BLaER1 (cell line): Measurements from ENCODE around the gene PERP.

Experiments
- H3K27ac ChIP-seq: shearing (Covaris generic); formaldehyde crosslinking; 2 replicates; pipeline ENCODE4 v1.8.1; 2022
- H3K27me3 ChIP-seq: shearing (Covaris generic); formaldehyde crosslinking; 2 replicates; pipeline ENCODE4 v1.8.1; 2022
- H3K36me3 ChIP-seq: shearing (Covaris generic); formaldehyde crosslinking; 2 replicates; pipeline ENCODE4 v1.8.1; 2022
- H3K4me1 ChIP-seq: shearing (Covaris generic); formaldehyde crosslinking; 2 replicates; pipeline ENCODE4 v1.8.1; 2022
- H3K4me2 ChIP-seq: shearing (Covaris generic); formaldehyde crosslinking; 2 replicates; pipeline ENCODE4 v1.8.1; 2022
- H3K4me3 ChIP-seq: shearing (Covaris generic); formaldehyde crosslinking; 2 replicates; pipeline ENCODE4 v1.8.1; 2022
- H3K9ac ChIP-seq: shearing (Covaris generic); formaldehyde crosslinking; 2 replicates; pipeline ENCODE4 v1.8.1; 2022
- H3K9me3 ChIP-seq: shearing (Covaris generic); formaldehyde crosslinking; 2 replicates; pipeline ENCODE4 v1.8.1; 2022
- H4K20me1 ChIP-seq: shearing (Covaris generic); formaldehyde crosslinking; 2 replicates; pipeline ENCODE4 v1.8.1; 2022
- Cebpa-rat ChIP-seq: shearing (Covaris generic); IDR thresholded peaks from 2 replicates; pipeline ENCODE4 v1.8.1; 2022

Gene PERP

DNA sequence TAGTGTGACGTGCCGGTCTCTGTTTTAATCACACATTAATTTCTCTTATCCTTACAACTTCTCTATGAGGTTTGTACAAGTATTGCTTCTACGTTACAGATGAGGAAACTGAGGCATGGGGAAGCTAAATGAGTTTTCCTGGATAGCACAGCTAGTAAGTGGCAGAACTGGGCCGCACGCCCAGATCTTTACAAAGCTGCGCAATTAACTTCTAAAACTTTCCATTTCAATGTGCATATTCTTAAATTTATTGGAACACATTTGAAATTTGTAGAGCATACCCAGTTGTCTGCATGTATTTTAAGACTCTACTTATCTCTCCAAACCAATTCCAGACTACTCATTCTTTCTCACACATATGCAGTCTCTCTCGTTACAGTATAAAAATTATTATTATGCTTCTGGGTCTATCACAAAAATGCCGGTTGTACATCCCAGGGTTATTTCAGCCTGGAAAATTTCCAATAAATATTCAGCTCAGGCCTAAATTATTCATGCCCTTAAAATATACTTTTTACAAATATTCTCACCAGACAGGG is 10.2 kb upstream of the PERP start:
- peaks cover 11% of the 10 kb centered on the region for H3K4me1 ChIP-seq
- no peak overlapping the region for H3K27ac ChIP-seq
- no peaks in the 10 kb centered on the region for H4K20me1 ChIP-seq
- TF ChIP-seq Cebpa-rat, result no peak
- no peaks in the 10 kb centered on the region for H3K27me3 ChIP-seq
- no peaks in the 10 kb centered on the region for H3K9me3 ChIP-seq
- no peak overlapping the region for H3K9ac ChIP-seq
- H3K4me2 ChIP-seq, result no peak overlapping the region
- H3K36me3 ChIP-seq, result no peaks in the 10 kb centered on the region
- H3K4me3 ChIP-seq, result no peak overlapping the region

DNA sequence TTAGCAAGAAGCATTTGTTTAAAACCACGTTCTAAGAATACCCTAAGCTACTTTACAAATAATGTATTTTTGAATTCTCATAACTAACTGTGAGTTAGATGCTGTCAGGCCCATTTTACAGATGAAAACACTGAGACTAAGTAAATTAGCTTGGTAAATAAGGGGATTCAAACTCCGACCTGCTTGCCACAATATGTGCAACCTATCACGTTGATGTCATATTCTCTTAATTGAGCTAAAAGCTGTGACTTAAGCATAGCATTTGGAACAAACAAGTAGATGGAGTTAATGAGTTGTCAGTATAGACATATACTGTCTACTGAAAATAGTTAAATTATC is 9.4 kb upstream of the PERP start:
- no peaks in the 10 kb centered on the region for H3K9me3 ChIP-seq
- no peak overlapping the region for H3K4me2 ChIP-seq
- no peaks in the 10 kb centered on the region for H3K36me3 ChIP-seq
- TF ChIP-seq Cebpa-rat, result no peak
- no peak overlapping the region for H3K27ac ChIP-seq
- H4K20me1 ChIP-seq, result no peaks in the 10 kb centered on the region
- no peak overlapping the region for H3K9ac ChIP-seq
- H3K27me3 ChIP-seq, result no peaks in the 10 kb centered on the region
- H3K4me1 ChIP-seq, result peaks cover 11% of the 10 kb centered on the region
- H3K4me3 ChIP-seq, result no peak overlapping the region

DNA sequence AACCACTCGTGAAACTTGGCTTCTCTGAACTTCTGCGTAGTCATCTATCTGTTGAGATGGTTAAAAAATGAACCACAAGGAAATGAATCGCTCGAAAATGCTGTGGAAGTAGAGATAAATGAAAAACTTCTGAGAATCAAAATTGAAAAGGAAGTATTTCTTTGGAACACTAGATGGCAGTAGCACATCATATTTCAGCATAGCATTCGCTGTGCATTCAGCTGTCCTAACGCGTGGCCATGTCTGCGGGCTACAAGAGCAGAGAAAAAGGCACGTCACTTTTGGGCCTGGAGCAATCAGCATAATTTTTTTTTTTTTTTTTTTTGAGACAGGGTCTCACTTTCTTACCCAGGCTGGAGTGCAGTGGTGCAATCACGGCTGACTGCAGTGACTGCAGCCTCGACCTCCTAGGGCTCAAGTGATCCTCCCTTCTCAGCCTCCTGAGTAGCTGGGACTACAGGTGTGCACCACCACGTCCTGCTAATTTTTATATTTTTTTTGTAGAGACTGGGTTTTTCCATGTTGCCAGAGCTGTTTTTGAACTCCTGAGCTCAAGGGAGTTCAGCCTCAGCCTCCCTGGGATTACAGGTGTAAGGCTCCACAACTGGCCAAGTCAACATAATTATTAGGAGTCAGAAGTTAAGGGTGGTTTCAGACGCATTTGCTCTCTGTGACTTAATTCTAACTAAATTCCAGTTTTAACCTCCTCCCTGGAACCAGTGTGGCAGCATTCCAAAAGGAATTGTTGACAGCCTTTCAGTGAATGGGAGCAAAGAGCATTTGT is 8.8 kb upstream of the PERP start:
- Histone ChIP-seq H3K27ac (no peak overlapping the region), H3K9me3 (no peaks in the 10 kb centered on the region), H4K20me1 (no peaks in the 10 kb centered on the region), H3K36me3 (no peaks in the 10 kb centered on the region), H3K27me3 (no peaks in the 10 kb centered on the region), H3K9ac (no peak overlapping the region), H3K4me1 (peaks cover 11% of the 10 kb centered on the region), H3K4me3 (no peak overlapping the region), H3K4me2 (peak overlapping the region; percentile 68)
- no peak for TF ChIP-seq Cebpa-rat

DNA sequence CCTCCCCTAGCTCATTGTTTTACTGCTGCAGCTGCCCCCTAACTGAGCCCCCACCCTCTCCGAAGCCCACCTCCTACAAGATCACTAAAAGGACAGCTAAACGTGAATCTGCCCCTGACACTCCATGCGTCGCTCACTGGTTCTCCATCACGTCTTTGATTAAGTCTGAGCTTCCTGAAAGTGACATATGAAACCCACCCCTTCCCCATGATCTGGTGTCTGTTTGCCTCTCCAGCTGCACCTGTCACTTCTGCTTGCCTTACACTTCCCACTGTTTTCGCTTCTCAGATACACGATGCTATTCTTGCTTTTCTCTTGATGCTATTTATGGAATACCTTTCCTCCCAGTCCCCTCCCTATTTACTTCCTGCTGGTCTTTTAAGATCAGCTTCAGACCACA is 8.0 kb upstream of the PERP start:
- Histone ChIP-seq H3K27me3 (no peaks in the 10 kb centered on the region), H4K20me1 (no peaks in the 10 kb centered on the region), H3K9me3 (no peaks in the 10 kb centered on the region), H3K4me3 (no peak overlapping the region), H3K27ac (no peak overlapping the region), H3K4me1 (peaks cover 11% of the 10 kb centered on the region), H3K4me2 (peak overlapping the region; percentile 68), H3K9ac (no peak overlapping the region), H3K36me3 (no peaks in the 10 kb centered on the region)
- no peak for TF ChIP-seq Cebpa-rat

DNA sequence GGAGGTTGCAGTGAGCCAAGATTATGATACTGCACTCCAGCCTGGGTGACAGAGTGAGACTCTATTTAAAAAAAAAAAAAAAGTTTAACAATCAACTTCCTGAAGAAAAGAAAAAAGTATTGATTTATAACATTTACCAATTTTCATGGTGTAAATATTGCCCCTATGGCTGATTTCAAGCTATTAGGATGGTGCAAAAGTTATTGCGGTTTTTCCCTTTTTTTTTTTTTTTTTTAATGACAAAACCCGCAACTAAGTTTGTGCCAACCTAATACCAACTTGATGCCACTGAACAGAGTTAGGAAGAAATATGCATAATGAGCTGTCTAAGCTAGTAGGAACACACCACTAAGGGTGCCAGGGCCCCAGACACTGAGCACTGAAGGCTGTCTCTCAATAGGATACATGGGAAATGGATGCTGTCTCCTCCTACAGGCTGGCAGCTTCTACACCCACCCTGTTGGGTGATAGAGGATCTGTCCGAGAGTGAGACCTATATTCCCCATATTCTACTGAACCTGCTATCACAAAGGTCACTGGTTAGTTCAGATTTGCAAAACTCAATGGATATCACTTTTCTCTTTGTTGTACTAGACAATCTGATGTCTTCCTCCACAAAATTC is 6.5 kb upstream of the PERP start:
- TF ChIP-seq Cebpa-rat, result no peak
- no peak overlapping the region for H3K9ac ChIP-seq
- H4K20me1 ChIP-seq, result no peaks in the 10 kb centered on the region
- no peaks in the 10 kb centered on the region for H3K36me3 ChIP-seq
- no peaks in the 10 kb centered on the region for H3K9me3 ChIP-seq
- H3K27me3 ChIP-seq, result peaks cover 7% of the 10 kb centered on the region
- no peak overlapping the region for H3K4me2 ChIP-seq
- H3K4me1 ChIP-seq, result peaks cover 11% of the 10 kb centered on the region
- no peak overlapping the region for H3K27ac ChIP-seq
- H3K4me3 ChIP-seq, result no peak overlapping the region

DNA sequence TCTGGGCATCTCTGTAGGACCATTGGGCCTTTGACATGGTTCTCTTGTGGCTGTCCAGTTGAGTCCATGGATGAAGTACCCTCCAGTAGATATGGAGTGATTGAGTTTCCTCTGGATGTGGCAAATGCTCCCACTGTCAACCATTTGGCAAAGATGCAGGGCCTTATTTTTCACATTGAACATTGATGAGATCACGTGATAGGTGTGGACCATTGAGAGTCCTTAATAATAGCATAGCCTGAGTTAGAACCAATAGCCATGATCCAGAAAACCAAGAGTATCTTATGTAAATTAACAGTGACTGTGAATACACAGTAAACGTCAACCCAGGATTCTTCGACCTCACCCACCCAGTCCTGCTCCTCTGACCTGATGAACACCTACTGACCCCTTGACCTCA is 3.0 kb upstream of the PERP start:
- no peak for TF ChIP-seq Cebpa-rat
- Histone ChIP-seq H3K4me2 (no peak overlapping the region), H3K4me1 (peaks cover 15% of the 10 kb centered on the region), H3K9ac (no peak overlapping the region), H3K36me3 (no peaks in the 10 kb centered on the region), H3K27me3 (peaks cover 41% of the 10 kb centered on the region), H3K27ac (no peak overlapping the region), H3K9me3 (no peaks in the 10 kb centered on the region), H3K4me3 (no peak overlapping the region), H4K20me1 (peaks cover 29% of the 10 kb centered on the region)

DNA sequence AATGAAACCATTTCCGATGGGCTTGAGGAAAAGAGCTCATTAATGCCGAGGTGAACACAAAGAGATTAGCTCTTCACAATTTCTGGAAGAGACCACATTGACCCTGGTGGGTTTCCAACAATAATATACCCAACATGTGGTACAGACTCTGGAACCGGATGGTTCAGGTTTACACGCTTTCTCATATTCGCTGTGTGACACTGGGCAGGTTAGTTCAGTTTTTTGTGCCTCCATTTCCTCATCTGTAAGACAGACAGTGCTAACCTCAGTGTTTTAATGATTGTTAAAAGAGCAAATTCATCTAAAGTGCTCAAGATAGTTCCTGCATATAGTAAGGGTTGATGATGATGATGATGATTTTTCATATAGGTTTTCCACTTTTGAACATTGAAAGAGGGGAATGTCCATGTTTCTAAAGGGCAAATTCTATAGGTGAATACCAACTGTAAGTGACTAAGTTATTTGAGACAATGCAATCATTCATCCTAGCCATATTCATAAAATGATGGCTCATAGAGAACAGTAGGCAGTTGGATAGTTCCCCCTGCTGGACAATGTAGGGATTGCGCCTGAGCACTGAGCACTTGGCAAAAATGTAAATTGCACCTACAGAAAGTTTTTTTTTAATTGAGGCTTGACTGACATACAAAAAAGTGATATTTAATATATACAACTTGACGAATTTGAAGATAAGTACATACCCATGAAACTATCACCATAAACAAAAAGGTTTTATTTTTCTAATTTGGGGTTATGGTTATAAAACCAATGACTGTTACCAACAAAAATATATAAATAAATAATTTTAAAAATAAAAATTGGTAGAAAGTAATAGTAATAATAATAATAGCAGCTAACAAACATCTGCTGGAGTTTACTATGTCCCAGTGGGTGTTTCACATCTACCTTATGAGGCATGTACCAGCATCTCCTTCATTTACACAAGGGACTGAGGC is 2.1 kb upstream of the PERP start:
- Histone ChIP-seq H3K27me3 (peaks cover 50% of the 10 kb centered on the region), H3K36me3 (no peaks in the 10 kb centered on the region), H3K9me3 (no peaks in the 10 kb centered on the region), H3K4me2 (no peak overlapping the region), H3K4me1 (peaks cover 10% of the 10 kb centered on the region), H3K9ac (no peak overlapping the region), H4K20me1 (peaks cover 30% of the 10 kb centered on the region), H3K4me3 (no peak overlapping the region), H3K27ac (no peak overlapping the region)
- TF ChIP-seq Cebpa-rat, result no peak

DNA sequence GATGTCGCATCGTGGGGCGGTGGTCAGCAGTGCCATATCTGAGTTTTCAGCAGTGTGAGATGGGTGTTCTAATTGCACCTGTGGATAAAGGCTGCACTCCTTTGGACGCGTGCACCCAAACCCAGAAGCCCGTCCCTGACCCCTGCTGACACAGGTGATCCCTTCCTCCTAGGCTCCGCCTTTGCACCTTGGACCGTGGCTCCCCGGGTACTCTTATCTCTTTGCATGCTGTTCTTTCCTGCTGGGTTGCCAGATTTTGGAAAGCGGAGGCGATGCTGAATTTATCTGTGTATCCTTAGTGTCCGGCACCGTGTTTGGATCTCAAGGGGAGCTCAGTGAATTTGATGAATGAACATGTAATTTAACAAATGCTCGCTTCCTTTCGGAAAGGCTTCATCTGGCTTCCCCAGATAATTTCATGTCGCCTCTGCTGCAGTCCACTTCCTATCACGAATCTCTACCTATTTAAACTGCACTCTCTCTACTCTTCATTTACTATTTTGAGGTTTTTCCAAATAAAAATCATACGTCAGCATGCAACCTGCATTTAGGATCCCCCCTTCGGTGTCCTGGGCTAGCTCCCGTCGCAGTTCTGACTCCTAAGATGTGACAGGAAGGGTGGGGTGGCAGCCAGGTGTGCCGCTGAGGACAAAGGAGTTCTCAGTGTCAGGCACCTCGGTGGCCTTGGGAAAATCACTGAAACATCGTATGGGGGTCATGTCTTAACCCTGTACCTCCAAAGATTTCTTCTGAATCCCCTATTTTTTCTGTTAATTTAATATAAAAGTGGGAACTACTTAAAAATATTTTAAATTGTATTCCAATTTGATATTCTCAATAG is 753 bp upstream of the PERP start:
- Histone ChIP-seq H3K36me3 (no peaks in the 10 kb centered on the region), H3K4me2 (peak overlapping the region; percentile 77), H3K27ac (no peak overlapping the region), H3K9ac (no peak overlapping the region), H3K4me1 (peaks cover 10% of the 10 kb centered on the region), H4K20me1 (peaks cover 30% of the 10 kb centered on the region), H3K4me3 (peak overlapping the region; percentile 60), H3K9me3 (no peaks in the 10 kb centered on the region), H3K27me3 (peaks cover 54% of the 10 kb centered on the region)
- no peak for TF ChIP-seq Cebpa-rat

DNA sequence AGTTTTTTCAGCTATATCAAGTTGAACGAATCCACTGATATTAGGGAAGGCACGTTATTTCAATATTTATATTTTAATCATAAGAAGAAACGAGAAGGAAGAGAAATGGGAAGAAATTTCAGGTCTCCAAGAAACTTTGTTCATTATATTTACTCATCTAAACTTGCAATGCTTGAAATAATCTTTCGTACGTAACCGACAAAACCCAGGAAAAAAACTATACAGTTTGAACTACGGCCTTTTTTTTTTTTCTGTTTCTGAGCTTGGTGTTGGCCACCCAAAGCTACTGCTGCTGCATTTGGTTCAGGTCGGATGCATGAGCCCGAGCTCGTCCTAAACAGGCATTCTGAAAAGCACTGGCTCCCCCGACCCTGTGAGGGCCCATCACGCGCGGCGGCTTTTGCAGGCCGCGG is 548 bp downstream of the PERP start:
- Histone ChIP-seq H3K4me1 (peaks cover 10% of the 10 kb centered on the region), H3K9ac (no peak overlapping the region), H3K27me3 (peaks cover 54% of the 10 kb centered on the region), H3K9me3 (no peaks in the 10 kb centered on the region), H3K4me2 (peak overlapping the region; percentile 77), H3K36me3 (no peaks in the 10 kb centered on the region), H3K27ac (no peak overlapping the region), H3K4me3 (peak overlapping the region; percentile 60), H4K20me1 (peaks cover 30% of the 10 kb centered on the region)
- no peak for TF ChIP-seq Cebpa-rat
